Smooth muscle cell (in vitro differentiated cells): ENCODE data around the gene BRD3OS. TPM values are rescaled to one million over a fixed set of nuclear protein-coding genes. Genes with fewer than 3 reads are reported as not detected.
A peak's percentile ranks its signal among the peaks of the same experiment; 100 is the strongest.

ENCODE experiments used
- DNase-seq: peaks from one replicate; lab custom pipeline; 2025; ENCODE audit not compliant: unreplicated experiment; lab: John Stamatoyannopoulos, UW
- H2AFZ ChIP-seq: fragments of 200-600 bp; sonication (generic); 2 replicates; pipeline ENCODE4 v1.6.0; 2016; ENCODE audit warnings: antibody characterized with exemption, low read depth, mild to moderate bottlenecking
- H3F3A ChIP-seq: fragments of 200-600 bp; sonication (generic); 2 replicates; pipeline ENCODE4 v1.6.0; 2017; ENCODE audit warnings: antibody characterized with exemption, low read depth
- H3K27ac ChIP-seq: fragments of 200-600 bp; sonication (generic); 2 replicates; pipeline ENCODE4 v1.5.1; 2016; ENCODE audit warnings: low read depth, mild to moderate bottlenecking
- H3K27me3 ChIP-seq: fragments of 200-600 bp; sonication (generic); 2 replicates; pipeline ENCODE4 v1.6.1; 2016; ENCODE audit warnings: low read depth, mild to moderate bottlenecking
- H3K36me3 ChIP-seq: fragments of 200-600 bp; sonication (generic); 2 replicates; pipeline ENCODE4 v1.5.1; 2016; ENCODE audit warnings: low read depth
- H3K4me1 ChIP-seq: fragments of 200-600 bp; sonication (generic); 2 replicates; pipeline ENCODE4 v1.5.1; 2016; ENCODE audit warnings: low read depth
- H3K4me2 ChIP-seq: fragments of 200-600 bp; sonication (generic); 2 replicates; pipeline ENCODE4 v1.6.0; 2016; ENCODE audit warnings: mild to moderate bottlenecking
- H3K4me3 ChIP-seq: fragments of 200-600 bp; sonication (generic); 2 replicates; pipeline ENCODE4 v1.5.1; 2016; ENCODE audit warnings: mild to moderate bottlenecking
- H3K79me2 ChIP-seq: fragments of 200-600 bp; sonication (generic); 2 replicates; pipeline ENCODE4 v1.6.0; 2016; ENCODE audit warnings: low read depth, mild to moderate bottlenecking
- H3K9ac ChIP-seq: fragments of 200-600 bp; sonication (generic); 2 replicates; pipeline ENCODE4 v1.6.0; 2016; ENCODE audit warnings: low read depth
- H3K9me3 ChIP-seq: fragments of 200-600 bp; sonication (generic); replicated peaks from 2 replicates; pipeline ENCODE4 v1.5.1; 2016; ENCODE audit warnings: low read depth
- H4K20me1 ChIP-seq: fragments of 200-600 bp; sonication (generic); 2 replicates; pipeline ENCODE4 v1.6.0; 2016; ENCODE audit warnings: low read depth
- CTCF ChIP-seq: fragments of 200-600 bp; sonication (generic); IDR thresholded peaks from 2 replicates; pipeline ENCODE4 v1.5.1; 2017; ENCODE audit warnings: borderline replicate concordance, mild to moderate bottlenecking, antibody characterized with exemption; ENCODE audit not compliant: insufficient read depth, poor library complexity, severe bottlenecking
- WGBS: methylation state at CpG from one replicate; pipeline ENCODE4 v1.1.7; 2016; ENCODE audit warnings: low lambda C conversion rate; 5-methylcytosine and 5-hydroxymethylcytosine counted together
- polyA plus RNA-seq: library from polyadenylated mRNA; unstranded; fragments of >200 nt; fragmentation: Nextera tagmentation; extraction: Ambion mirVana; gene quantifications from 2 replicates; pipeline ENCODE4 v1.2.1, GENCODE V29; 2016
- total RNA-seq: library from RNA; depleted of rRNA; stranded (reverse); fragments of >200 nt; gene quantifications from 2 replicates; pipeline ENCODE4 v1.2.3, GENCODE V29; 2014

BRD3OS gene
- total and polyA plus RNA-seq, 2 experiments from 2014 or later, result 16.0 to 16.1 TPM

- Histone ChIP-seq H3K9me3 (no peaks in the 10 kb centered on the region), H3K4me2 (peak overlapping the region; percentile 99), H2AFZ (no peak overlapping the region), H3K9ac (no peak overlapping the region), H3F3A (no peaks in the 10 kb centered on the region), H4K20me1 (peaks cover 26% of the 10 kb centered on the region), H3K27ac (no peak overlapping the region), H3K27me3 (no peaks in the 10 kb centered on the region), H3K79me2 (peaks cover 22% of the 10 kb centered on the region), H3K36me3 (no peaks in the 10 kb centered on the region), H3K4me3 (no peak overlapping the region), H3K4me1 (peaks cover 18% of the 10 kb centered on the region)
- peak; percentile 99 for TF ChIP-seq CTCF
- WGBS, result 13% methylated on average over 11 of the region's 11 CpGs
- DNase-seq, result peak; percentile 51
These were observed 30.8 kb upstream of the BRD3OS start for GRCh38 chr9:133994353-133995011.

- Histone ChIP-seq H3K79me2 (peaks cover 14% of the 10 kb centered on the region), H3K4me3 (no peak overlapping the region), H3K36me3 (no peaks in the 10 kb centered on the region), H3K4me1 (peaks cover 14% of the 10 kb centered on the region), H3K9ac (no peak overlapping the region), H3F3A (no peaks in the 10 kb centered on the region), H4K20me1 (peaks cover 19% of the 10 kb centered on the region), H3K27me3 (no peaks in the 10 kb centered on the region), H3K4me2 (no peak overlapping the region), H2AFZ (no peak overlapping the region), H3K9me3 (no peaks in the 10 kb centered on the region), H3K27ac (no peak overlapping the region)
- peak; percentile 9 for TF ChIP-seq CTCF
- DNase-seq, result no peak
- WGBS, result 90% methylated on average over 16 of the region's 17 CpGs
These were observed 30.0 kb upstream of the BRD3OS start for GRCh38 chr9:133995012-133995896.

GRCh38 chr9:133996531-133997520 is 28.5 kb upstream of the BRD3OS start:
- no peaks in the 10 kb centered on the region for H3K36me3 ChIP-seq
- DNase-seq, result no peak
- peaks cover 3% of the 10 kb centered on the region for H4K20me1 ChIP-seq
- H3K79me2 ChIP-seq, result peaks cover 3% of the 10 kb centered on the region
- H3K4me2 ChIP-seq, result no peak overlapping the region
- no peak for TF ChIP-seq CTCF
- H3K9me3 ChIP-seq, result no peaks in the 10 kb centered on the region
- no peaks in the 10 kb centered on the region for H3K27me3 ChIP-seq
- no peak overlapping the region for H2AFZ ChIP-seq
- H3K4me3 ChIP-seq, result no peak overlapping the region
- peaks cover 8% of the 10 kb centered on the region for H3K4me1 ChIP-seq
- H3F3A ChIP-seq, result no peaks in the 10 kb centered on the region
- WGBS, result 79% methylated on average over 24 of the region's 24 CpGs
- H3K27ac ChIP-seq, result no peak overlapping the region
- H3K9ac ChIP-seq, result no peak overlapping the region
